AG09319 (cell line): ENCODE measurements around the gene PGA4.

Source experiments
- DNase-seq: peaks from one replicate; pipeline ENCODE4 v3.0.0-alpha.2; 2010; ENCODE audit warnings: low read depth; ENCODE audit errors: extremely low read depth
- TF ChIP-seq, protein P1 (sequence below): IDR thresholded peaks from 2 replicates; pipeline ENCODE4 v1.5.1; 2011; ENCODE audit warnings: low read depth, mild to moderate bottlenecking, inconsistent platforms, low read length, moderate library complexity

Gene PGA4

DNA sequence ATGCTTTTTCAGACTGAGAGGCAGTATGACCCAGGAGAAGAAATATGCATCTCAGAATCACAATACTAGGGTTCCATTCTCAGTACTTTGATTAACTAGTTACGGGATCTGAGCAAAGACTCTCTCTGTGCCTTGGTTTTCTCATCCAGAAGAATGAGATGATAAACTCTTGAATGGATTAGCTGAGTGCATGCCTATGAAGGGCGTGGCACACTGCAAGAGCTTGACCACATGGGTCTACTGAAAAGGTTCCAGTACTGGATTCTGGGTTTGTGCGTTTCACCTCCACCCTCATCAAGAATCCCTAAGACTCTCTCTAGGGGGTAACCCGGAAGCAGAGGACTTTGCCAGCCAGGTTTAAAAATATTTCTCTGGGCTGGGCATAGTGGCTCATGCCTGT, 44.5 kb downstream of the PGA4 start:
- DNase-seq: no peak

DNA sequence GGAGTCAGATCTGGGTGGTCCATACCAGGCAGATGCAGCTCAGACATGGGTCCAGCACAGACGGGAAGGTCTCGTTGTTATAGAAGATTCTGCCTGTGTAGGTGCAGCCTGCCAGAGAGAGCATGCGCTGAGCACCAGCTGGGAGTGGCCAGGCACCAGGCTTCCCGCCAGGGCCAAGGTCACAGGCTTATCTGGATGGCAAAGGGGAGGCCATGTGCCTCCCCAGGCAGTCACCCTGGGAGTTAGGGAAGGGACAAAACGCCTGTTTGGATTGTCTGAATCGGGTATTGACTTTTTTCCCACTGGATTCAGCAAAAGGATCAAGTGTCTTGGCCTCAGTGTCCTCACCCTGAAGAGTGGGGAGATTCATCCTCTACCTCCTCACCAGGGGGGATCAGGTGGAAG, 45.3 kb downstream of the PGA4 start:
- DNase-seq: no peak

More for the DNA sequence above, 44.5 kb downstream of the PGA4 start:
- TF ChIP-seq, protein P1, sequence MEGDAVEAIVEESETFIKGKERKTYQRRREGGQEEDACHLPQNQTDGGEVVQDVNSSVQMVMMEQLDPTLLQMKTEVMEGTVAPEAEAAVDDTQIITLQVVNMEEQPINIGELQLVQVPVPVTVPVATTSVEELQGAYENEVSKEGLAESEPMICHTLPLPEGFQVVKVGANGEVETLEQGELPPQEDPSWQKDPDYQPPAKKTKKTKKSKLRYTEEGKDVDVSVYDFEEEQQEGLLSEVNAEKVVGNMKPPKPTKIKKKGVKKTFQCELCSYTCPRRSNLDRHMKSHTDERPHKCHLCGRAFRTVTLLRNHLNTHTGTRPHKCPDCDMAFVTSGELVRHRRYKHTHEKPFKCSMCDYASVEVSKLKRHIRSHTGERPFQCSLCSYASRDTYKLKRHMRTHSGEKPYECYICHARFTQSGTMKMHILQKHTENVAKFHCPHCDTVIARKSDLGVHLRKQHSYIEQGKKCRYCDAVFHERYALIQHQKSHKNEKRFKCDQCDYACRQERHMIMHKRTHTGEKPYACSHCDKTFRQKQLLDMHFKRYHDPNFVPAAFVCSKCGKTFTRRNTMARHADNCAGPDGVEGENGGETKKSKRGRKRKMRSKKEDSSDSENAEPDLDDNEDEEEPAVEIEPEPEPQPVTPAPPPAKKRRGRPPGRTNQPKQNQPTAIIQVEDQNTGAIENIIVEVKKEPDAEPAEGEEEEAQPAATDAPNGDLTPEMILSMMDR: no peak

DNA sequence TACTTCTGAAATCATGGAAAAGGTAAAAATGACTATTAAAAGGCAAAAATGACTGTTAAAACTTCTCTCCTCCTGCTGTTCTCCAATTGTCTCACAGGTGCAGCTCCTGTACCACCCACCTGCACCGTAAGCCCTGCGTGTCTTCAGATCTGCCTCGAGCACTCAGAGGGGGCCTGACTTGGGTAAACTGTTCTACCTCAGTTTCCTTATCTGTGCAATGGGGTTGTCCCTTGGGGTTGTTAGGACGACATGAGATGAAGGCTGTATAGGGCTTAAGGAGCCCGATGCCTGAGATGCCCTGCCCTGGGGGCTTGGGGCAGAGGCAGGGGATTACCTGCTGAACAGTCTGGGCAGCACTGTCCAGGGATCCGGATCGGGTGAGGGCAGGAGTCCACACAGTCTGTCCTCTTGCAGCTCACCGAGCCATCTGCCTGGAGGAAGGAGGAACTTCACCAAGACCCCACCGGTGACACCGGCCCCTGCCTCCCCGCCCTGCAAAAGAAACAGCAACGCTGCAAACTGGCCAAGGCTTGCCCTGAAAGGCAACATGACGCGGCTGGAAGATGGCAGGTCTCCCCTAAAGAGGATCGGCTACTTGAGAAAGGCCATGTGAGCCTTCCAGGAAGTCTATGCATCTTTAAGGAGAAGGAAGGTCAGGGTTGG, 46.6 kb downstream of the PGA4 start:
- DNase-seq: no peak
- TF ChIP-seq, protein P1: no peak

More for the DNA sequence above, 45.3 kb downstream of the PGA4 start:
- TF ChIP-seq, protein P1: no peak

DNA sequence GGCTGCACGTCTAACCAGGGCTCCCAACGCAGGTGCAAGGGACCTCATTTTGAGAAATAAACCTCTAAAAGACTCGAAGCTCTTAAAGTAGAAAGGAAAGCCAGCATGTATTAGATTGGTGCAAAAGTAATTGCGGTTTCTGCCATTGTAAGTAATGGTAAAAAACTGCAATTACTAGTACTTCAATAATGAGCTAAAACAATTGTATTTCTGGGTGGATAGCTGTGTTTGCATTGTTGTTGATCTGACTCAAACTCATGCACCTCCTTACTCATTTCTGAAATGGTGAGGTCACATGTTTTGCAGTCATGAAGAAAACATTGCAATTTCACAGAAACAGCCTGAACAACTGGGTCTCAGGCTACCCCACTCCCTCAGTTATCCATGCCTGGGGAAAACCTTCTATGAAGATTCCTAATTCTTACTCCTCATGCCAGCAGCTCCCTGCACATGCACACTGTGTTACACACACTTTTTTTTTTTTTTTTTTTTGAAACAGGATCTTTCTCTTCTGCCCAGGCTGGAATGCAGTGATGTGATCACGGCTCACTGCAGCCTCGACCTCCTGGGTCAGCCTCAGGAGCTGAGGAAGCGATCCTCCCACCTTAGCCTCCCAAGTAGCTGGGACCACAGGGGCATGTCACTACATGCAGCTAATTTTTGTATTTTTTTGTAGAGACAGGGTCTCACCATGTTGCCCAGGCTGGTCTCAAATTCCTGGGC, 48.4 kb downstream of the PGA4 start:
- no peak for DNase-seq
- TF ChIP-seq, protein P1: no peak

DNA sequence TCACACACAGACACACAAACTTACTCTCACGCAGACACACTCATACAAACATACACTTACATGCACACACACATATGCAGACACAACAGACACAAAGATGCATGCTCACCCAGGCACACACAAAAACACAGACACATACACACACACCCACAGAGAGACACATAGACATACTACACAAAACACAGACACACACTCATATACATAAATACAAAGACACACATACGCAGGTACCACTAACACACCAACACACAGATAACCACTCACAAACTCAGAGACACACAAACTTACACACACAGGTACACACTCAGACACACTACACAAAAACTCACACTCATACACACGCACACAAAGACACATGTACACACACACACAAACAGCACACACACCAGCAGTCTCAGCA, 50.6 kb downstream of the PGA4 start:
- TF ChIP-seq, protein P1: no peak
- DNase-seq: no peak

DNA sequence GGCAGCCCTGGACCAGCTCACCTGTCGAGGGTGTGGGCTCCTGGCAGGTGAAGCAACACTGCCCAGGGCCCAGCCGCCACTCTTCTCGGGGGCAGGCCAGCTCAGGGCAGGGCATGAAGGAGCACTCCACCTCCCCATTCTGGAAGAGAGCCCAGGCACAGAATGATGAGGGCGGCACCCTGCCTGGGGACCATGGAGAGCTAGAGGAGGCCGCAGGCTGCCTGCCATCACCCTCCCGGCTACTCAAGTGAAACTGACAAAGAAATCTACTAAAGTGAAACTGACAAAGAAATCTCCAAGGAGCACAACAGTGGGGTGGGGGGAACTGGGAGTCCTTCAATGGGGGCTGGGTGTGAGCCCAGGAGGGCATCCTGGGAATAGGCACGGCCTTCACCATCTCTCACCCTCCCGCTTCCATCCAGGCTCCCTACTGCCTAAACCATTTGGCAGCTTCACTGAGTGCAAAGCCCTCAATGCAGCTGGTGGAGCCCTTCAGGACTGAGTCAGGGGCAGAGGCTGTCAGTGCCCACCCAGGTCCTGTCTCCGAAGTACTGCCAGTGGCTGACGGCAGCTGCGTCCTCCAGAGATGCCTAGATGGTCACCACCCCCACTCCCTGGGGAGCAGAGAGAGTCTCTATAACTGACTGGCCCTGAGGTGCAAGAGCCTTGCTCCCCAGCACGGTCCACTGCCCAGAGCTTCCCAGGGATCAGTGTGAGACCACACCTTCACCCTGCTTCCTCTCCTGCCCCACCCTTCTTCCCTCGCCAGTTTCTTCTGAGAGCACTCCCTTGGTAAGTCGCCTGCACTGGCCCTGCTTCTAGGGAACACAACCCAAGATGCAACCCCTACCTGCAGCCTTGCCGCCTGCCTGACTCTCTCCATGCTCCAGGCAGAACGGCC, 51.3 kb downstream of the PGA4 start:
- no peak for DNase-seq
- TF ChIP-seq, protein P1: no peak
